AG09319 (cell line): ENCODE data around the gene IFNGR2.

ENCODE experiments used
- DNase-seq: peaks from one replicate; pipeline ENCODE4 v3.0.0-alpha.2; 2010; ENCODE audit warnings: low read depth; ENCODE audit errors: extremely low read depth
- CTCF ChIP-seq: IDR thresholded peaks from 2 replicates; pipeline ENCODE4 v1.5.1; 2011; ENCODE audit warnings: low read depth, mild to moderate bottlenecking, inconsistent platforms, low read length, moderate library complexity

IFNGR2 gene

DNA sequence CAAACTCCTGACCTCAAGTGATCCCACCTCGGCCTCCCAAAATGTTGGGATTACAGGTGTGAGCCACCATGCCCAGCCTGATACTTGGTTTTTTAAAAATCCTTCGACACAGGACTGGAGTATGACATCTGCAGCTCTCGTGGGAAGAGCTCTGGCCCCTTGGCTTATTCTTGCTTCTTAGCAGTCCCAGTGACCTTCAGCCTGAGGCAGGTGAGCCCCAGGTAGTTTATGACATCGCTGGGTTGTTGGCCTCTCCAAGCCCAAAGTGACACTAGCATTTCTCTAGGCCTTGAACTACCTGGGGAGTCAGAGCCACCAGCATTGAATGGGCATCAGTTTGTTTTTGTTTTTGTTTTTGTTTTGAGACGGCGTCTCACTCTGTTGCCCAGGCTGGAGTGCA, 15.9 kb upstream of the IFNGR2 start:
- DNase-seq: no peak
- TF ChIP-seq CTCF: no peak

GRCh38 chr21:33388188-33388587, 15.0 kb upstream of the IFNGR2 start:
- no peak for TF ChIP-seq CTCF
- no peak for DNase-seq

GRCh38 chr21:33390479-33390878, 12.7 kb upstream of the IFNGR2 start:
- DNase-seq: no peak
- no peak for TF ChIP-seq CTCF

DNA sequence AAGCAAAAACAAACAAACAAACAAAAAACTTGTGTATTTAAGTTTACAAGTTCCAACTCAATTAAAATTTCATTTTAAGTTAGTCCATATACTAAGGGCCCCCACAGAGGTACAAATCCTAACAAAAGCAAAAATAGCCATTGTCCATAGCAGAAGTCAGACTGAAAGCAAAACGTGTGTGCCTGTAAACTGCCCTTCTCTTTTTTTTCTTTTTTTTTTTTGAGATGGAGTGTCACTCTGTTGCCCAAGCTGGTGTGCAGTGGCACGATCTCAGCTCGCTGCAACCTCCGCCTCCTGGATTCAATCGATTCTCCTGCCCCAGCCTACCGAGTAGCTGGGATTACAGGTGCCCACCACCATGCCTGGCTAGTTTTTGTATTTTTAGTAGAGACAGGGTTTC, 11.6 kb upstream of the IFNGR2 start:
- no peak for DNase-seq
- TF ChIP-seq CTCF: no peak

DNA sequence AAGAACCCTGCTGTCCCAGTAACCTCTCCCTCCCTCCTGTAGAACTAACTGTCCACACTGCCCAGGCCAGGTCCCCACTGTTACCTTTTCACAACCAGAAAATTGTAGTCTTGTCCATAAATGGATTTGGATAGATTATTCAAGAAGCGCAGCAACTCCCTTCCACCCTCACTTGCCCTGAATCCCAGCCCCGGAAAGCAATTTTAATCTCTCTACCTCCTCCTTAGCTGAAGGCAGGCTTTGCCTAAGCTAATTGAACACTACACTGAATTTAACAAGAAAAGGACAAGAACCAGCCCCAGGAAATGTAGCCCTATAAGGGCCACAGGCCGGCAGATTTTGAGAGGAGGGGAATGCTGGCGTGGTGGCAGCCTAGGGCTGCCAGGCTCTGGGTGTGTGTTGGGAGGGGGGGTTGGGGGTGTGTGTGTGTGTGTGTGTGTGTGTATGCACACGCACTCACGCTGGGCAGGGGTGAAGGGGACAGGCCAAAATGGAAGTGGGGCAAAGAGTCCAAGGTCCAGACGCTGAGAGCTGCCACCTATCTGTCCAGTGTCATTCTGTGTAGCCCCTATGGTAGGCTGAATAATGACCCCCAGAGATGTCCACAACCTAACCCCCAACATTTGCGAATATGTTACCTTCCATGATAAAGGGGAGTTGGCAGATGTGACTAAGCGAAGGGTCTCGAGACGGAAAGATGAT, 10.8 kb upstream of the IFNGR2 start:
- DNase-seq: no peak
- TF ChIP-seq CTCF: no peak

DNA sequence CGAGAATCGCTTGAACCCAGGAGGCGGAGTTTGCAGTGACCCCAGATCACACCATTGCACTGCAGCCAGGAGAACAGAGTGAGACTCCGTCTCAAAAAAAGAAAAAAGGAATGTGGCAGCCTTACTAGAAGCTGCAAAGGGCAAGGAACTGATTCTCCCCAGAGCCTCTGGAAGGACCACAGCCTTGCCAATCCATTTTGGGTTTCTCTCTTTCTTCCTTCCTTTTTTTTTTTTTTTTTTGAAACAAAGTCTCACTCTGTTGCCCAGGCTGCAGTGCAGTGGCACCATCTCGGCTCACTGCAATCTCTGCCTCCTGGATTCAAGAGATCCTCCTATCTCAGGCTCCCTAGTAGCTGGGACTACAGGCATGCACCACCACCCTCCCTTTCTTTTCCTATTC, 9.9 kb upstream of the IFNGR2 start:
- TF ChIP-seq CTCF: no peak
- no peak for DNase-seq

GRCh38 chr21:33394260-33394659, 9.0 kb upstream of the IFNGR2 start:
- TF ChIP-seq CTCF: no peak
- no peak for DNase-seq
